ENCODE measurements around the gene RTL10.

DNA sequence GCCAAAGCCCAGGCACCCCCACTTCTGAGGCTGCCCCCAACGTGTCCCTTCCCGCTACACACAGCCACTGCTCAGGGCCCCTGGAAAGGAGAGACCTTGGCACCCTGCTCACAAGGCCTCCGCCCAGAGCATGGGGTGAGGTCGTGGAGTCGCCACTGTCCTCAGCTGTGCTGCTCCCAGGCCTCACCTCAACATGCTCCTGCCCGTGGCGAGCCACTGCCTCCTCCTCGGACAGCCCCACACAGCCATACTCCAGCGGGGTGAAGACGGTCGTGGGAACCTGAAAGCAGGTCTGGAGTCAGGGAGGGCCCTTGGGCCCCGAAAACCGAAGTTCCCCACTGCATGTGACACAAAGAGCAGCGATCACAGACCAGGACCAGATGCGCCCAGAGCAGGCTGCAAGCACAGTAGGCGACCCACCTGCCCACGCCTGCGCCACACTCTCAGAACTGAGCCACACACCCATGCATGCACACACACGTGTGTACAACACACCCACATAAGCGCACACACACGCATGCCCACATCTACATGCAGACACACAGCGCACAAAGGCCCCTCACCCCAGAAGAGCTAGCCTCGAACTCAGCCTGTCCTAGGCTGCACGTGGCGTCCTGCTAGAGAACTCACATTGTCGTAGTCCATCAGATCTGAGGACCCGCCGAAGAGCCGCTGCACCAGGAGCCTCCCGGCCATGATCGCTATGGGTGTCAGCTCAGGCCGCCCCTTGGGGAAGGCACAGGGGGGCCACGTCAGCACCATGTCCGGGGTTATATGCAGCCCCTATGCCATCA lies 25.5 kb upstream of the RTL10 start:
- TF ChIP-seq, protein P1, sequence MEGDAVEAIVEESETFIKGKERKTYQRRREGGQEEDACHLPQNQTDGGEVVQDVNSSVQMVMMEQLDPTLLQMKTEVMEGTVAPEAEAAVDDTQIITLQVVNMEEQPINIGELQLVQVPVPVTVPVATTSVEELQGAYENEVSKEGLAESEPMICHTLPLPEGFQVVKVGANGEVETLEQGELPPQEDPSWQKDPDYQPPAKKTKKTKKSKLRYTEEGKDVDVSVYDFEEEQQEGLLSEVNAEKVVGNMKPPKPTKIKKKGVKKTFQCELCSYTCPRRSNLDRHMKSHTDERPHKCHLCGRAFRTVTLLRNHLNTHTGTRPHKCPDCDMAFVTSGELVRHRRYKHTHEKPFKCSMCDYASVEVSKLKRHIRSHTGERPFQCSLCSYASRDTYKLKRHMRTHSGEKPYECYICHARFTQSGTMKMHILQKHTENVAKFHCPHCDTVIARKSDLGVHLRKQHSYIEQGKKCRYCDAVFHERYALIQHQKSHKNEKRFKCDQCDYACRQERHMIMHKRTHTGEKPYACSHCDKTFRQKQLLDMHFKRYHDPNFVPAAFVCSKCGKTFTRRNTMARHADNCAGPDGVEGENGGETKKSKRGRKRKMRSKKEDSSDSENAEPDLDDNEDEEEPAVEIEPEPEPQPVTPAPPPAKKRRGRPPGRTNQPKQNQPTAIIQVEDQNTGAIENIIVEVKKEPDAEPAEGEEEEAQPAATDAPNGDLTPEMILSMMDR (IDR thresholded peaks at IDR 0.05), result no peak
- TF ChIP-seq POLR2AphosphoS5 (IDR thresholded peaks at IDR 0.05) (no peak), POLR2A (IDR thresholded peaks at IDR 0.05) (no peak)
